DMS153 treated with DMSO at 0.1 percent for 48 hours (cell line): ENCODE results near the gene REEP5.
"Not testable (repeated sequence)": the region's sequence is repeated elsewhere in the genome, so short reads cannot be mapped to it uniquely, and the experiment has no call there.

Source experiments
- DNase-seq: peaks from one replicate; lab custom pipeline; 2025; ENCODE audit not compliant: unreplicated experiment; lab: John Stamatoyannopoulos, UW

Gene REEP5

DNA sequence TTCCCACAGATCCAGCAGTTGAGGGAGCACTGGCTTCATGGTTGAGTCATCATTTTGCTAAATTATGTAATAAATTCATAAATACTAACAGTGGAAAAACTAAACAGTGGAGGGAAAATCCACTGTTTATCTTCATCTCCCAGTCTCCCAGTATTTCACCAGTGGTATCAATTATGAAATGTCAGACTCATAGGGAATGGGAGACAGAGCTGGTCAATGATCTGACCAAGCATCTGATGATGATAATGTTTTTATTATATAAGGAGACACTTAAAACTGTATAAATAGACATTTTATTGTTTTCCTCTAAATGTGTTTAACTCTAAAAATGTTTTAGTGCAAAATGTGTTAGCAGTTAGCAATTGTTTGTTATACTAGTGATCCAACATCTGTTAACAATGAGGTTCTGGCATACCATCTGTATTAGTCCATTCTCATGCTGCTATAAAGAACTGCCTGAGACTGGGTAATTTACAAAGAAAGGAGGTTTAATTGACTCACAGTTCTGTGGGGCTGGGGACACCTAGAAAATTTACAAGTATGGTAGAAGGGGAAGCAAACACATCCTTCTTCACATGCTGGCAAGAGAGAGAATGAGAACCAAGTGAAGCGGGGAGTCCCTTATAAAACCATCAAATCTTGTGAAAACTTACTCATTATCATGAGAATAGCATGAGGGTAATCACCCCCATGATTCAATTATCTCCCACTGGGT lies 11.8 kb upstream of the REEP5 start:
- DNase-seq, result no peak

DNA sequence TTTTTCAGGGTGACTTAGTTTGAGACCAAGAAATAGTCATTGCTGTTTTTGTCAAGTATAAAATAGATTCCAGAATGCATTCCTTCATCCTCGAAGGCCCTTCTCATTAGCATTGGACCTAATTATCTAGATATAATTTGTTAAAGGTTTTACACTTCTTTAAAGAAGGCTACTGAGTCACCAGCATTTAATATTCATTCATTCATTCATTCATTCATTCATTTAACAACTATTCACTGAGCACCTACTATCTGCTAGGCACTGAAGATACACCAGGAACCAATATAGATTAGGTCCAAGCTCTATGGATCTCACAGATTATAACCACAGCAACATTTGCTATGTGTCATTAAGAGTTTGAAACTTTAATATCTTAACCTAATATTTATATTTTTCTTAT lies 11.1 kb upstream of the REEP5 start:
- no peak for DNase-seq

DNA sequence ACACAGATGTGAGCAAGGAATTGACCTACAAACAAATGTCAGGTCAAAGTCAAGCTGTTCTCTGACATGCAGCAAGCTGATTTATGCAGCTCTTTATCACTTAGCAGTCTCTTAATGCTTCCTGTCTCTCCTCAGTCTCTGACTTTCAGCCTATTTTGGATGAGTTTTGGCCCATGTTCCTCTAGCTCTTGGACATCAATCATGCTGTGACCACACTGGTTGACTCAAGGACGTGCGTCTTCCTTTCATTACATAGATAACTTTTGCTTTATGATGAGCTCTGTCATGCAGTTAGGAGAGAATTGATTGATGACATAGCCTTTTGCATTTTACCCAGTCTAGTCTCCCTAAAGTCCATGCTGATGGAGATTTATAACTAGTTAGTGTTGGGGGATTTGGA lies 9.4 kb upstream of the REEP5 start:
- DNase-seq, result no peak

GRCh38 chr5:112930082-112930344 lies 8.0 kb upstream of the REEP5 start:
- no peak for DNase-seq

DNA sequence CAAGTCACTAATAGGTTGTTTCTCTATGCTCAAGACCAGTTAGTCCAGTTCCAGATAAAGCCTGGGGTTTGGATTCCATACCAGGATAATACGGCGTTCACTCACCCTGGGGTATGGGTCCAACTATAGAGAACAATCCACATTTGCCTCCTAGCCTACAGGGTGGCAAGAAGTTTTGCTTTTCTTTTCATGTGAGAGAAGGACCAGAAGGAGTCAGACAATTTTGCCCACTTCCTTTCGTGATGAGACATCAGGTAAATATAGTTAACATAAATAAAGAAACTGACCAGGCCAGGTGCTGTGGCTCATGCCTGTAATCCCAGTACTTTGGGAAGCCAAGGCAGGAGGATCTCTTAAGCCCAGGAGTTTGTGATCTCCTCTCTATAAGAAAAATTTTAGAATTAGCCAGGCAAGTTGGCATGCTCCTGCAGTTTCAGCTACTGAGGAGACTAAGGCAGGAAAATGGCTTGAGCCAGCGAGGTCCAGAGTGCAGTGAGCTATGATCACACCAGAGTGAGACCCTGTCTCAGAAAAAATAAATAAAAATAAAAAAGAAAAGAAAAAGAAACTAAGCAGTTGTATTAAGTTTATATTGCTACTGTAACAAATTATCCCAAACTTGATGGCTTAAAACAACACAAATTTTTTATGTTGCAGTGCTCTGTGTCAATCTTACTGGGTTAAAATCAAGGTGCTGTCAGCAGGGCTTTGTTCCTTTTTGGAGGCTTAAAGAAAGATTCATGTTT lies 7.5 kb upstream of the REEP5 start:
- no peak for DNase-seq

GRCh38 chr5:112923988-112924387 lies 2.0 kb upstream of the REEP5 start:
- no peak for DNase-seq

GRCh38 chr5:112923148-112923917 lies 1.3 kb upstream of the REEP5 start:
- DNase-seq, result no peak

DNA sequence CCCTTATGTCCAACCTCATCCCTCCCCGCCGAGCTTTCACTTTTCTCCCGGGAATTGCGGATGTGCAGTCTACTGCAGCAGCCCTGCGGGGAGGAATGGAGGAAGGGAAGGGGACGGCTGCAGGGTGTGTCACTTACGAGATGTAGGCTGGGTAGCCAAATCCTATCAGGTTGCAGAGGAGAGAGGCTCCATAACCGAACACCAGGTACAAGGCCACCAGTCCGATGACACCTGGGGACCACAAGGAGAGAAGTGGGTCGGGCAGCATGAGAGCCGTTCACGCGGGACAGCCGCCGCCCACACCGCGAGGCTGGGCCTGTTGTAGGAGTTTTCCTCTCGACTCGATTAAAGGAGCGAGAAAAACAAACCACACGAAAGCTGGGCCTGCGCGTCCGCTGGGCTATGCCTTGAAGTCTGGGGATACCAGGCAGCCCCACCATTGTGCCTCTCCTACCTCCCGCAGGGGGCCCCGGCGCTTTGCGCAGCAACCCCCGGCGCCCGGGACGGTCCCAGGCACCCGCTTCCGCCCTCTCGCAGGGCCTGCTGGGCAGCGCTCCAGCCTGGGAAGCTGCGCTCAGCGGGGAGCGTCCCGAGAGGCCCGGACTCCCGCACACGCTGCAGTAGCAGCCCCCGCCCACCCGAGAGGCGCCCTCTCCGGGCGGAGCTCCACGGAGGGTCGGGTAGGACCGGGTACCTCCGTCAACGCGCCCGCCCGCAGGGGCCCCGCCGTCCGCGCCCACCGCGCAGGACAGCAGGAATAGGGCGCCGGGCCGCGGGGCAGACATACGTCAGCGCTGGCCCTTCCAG lies 798 bp downstream of the REEP5 start:
- peak; percentile 3 for DNase-seq

GRCh38 chr5:112919972-112920371 lies 2.1 kb downstream of the REEP5 start:
- DNase-seq, result no peak

DNA sequence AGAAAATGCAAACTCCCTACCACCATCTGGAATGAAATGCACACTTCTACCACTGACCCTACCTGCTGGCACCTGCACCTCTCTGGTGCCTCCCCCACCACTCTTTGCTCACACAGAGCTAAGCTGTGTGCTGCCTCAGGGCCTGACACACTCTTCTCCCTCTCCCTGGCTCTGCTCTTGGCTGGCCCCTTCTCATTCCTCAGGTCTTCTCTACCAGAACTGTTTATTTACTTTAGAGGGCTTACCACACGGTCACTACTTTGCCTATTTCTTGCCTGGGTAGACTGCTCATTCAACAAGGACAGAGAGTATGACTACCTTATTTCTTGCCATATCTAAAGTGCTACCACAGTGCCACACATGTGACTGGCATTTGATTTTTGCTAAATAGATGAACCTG lies 3.3 kb downstream of the REEP5 start:
- no peak for DNase-seq

DNA sequence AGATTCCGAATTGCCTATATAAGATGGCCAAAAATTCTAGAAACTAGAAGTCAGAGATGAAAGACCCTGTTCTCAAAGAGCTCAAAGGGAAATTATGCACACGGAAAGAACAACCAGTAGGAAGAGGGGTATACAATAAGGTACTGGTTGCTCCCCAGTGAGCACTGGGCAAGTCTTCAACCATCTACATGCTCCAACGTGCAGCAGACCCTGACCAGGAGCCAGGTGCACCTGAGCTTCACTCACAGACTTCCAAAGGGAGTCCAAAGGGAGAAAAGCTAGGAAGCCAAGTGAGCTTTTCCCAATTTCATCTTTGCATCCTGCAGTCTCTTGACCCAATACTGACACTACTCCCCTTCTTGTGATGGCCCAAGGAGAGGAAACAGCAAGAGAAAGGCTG lies 3.9 kb downstream of the REEP5 start:
- no peak for DNase-seq

DNA sequence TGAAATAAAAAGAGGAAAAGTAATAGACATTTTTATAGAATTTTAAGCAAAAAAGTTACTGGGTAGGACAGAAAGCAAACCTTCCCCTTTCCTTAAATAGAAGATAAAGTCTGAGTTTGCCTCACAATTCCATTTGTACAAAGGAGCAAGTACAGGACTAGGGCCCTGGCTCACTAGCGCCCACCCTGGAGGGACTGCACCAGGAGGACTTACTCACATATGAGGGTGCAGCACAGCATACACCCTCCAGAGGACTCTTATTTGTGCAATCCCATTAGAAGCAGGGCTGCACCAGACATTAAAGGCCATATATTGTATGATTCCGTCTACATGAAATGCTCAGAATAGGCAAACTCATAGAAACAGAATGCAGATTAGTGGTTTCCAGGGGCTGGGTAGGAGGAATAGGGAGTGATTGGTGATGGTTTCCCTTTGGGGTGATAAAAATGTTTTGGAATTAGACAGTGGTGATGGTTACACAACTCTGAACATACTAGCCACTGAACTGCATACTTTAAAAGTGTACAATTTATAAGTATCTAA lies 4.5 kb downstream of the REEP5 start:
- DNase-seq, result no peak

- no peak for DNase-seq
These were observed 6.2 kb downstream of the REEP5 start for GRCh38 chr5:112915831-112916230.

- DNase-seq, result no peak
These were observed 7.4 kb downstream of the REEP5 start for GRCh38 chr5:112914584-112914983.

- no peak for DNase-seq
These were observed 11.5 kb downstream of the REEP5 start for GRCh38 chr5:112910529-112910928.

DNA sequence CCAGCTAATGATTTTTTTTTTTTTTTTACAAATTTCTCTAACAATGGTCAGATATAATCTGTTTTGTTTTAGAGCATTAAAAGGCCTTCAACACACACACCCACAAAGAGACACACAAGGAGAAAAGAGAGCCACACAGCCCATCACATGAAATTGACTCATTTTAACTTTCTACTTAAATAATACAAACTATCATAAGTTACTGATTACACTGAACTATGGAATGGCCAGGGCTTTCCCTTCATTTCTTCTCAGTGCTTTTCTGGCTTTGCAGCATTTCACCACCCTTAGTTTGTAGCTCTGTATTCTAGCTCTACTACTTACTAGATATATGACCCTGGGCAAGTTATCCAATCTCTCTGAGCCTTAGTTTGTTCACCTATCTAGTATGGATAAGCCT lies 13.2 kb downstream of the REEP5 start:
- DNase-seq, result no peak

GRCh38 chr5:112907166-112907631 lies 14.8 kb downstream of the REEP5 start:
- no peak for DNase-seq

- no peak for DNase-seq
These were observed 15.4 kb downstream of the REEP5 start for GRCh38 chr5:112906637-112907036.

- DNase-seq, result not testable (repeated sequence)
These were observed 17.0 kb downstream of the REEP5 start for GRCh38 chr5:112904996-112905395.

GRCh38 chr5:112902561-112902960 lies 19.5 kb downstream of the REEP5 start:
- DNase-seq, result no peak

DNA sequence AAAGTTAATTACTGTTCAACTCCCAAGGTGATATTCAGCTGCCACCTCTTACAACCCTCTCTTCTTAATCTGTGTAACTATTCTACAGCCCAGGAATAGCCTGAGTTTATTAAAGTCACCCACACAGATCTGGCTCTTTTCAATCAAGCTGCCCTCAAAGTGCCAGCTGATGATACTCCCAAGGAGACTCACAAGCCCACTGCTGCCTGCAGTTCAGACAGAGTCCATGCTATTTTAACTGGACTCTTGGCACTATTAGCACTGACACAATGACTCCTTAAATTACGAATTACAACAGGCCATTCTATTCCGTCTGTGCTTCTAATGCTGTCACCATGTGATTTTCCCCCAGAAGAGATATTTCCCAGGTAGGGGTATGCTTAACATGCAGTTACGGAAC lies 26.3 kb downstream of the REEP5 start:
- DNase-seq, result no peak
